WTC11 (cell line): ENCODE measurements around the gene ATN1.

Source experiments
- ESRRA ChIP-seq: sonication (generic); formaldehyde crosslinking; IDR thresholded peaks from 2 replicates; pipeline ENCODE4 v1.8.1; 2022; ENCODE audit warnings: mild to moderate bottlenecking, missing genetic modification reagents, borderline replicate concordance
- IRF2 ChIP-seq: sonication (generic); formaldehyde crosslinking; IDR thresholded peaks from 2 replicates; pipeline ENCODE4 v1.8.0; 2022; ENCODE audit warnings: low read depth, missing genetic modification reagents, borderline replicate concordance
- KAT7 ChIP-seq: sonication (generic); formaldehyde crosslinking; IDR thresholded peaks from 2 replicates; pipeline ENCODE4 v1.8.1; 2023; ENCODE audit warnings: missing genetic modification reagents, mild to moderate bottlenecking, borderline replicate concordance
- MYBL2 ChIP-seq: sonication (generic); formaldehyde crosslinking; IDR thresholded peaks from 2 replicates; pipeline ENCODE4 v1.8.1; 2023; ENCODE audit warnings: mild to moderate bottlenecking, moderate library complexity, missing genetic modification reagents
- ZSCAN18 ChIP-seq: fragments of 250-450 bp; sonication (Bioruptor Pico); IDR thresholded peaks from 2 replicates; pipeline ENCODE4 v2.1.2; 2022; ENCODE audit warnings: mild to moderate bottlenecking, moderate library complexity
- TF ChIP-seq, protein P1 (sequence below): sonication (generic); formaldehyde crosslinking; conservative IDR thresholded peaks from 2 replicates; pipeline ENCODE4 v1.8.1; 2023; ENCODE audit warnings: mild to moderate bottlenecking, low read depth, missing genetic modification reagents, moderate library complexity
- TF ChIP-seq, protein P2 (sequence below): fragments of 200-600 bp; IDR thresholded peaks from 2 replicates; pipeline ENCODE4 v1.8.0; 2022; ENCODE audit warnings: antibody characterized with exemption

DNA sequence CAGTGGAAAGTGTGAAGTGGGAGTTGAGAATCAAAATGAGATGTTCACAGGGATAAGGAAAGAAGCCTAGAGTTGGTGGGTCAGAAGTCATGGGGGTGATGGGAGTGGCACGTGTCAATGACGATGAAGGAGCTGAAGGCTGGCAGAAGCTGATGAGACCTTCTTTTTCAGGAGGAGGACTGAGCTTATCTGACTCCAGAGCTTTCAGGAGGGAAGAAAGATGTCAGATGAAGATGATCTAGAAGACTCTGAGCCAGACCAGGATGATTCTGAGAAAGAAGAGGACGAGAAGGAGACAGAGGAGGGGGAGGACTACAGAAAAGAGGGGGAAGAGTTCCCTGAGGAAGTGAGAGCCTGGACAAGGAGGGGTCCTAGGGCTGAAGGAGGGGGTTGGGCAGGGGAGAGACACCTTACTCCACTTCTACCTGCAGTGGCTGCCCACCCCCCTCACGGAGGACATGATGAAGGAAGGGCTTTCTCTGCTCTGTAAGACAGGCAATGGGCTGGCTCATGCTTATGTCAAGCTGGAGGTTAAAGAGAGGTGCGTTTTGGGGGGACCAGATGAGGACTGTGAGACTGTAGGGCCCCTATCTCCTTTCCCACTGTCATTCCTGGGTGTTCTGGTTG is 22.2 kb upstream of the ATN1 start:
- no peak for TF ChIP-seq IRF2
- TF ChIP-seq ESRRA: no peak
- TF ChIP-seq MYBL2: no peak
- TF ChIP-seq, protein P1, sequence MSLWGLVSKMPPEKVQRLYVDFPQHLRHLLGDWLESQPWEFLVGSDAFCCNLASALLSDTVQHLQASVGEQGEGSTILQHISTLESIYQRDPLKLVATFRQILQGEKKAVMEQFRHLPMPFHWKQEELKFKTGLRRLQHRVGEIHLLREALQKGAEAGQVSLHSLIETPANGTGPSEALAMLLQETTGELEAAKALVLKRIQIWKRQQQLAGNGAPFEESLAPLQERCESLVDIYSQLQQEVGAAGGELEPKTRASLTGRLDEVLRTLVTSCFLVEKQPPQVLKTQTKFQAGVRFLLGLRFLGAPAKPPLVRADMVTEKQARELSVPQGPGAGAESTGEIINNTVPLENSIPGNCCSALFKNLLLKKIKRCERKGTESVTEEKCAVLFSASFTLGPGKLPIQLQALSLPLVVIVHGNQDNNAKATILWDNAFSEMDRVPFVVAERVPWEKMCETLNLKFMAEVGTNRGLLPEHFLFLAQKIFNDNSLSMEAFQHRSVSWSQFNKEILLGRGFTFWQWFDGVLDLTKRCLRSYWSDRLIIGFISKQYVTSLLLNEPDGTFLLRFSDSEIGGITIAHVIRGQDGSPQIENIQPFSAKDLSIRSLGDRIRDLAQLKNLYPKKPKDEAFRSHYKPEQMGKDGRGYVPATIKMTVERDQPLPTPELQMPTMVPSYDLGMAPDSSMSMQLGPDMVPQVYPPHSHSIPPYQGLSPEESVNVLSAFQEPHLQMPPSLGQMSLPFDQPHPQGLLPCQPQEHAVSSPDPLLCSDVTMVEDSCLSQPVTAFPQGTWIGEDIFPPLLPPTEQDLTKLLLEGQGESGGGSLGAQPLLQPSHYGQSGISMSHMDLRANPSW (CRISPR knock-in tag): no peak
- TF ChIP-seq KAT7 (CRISPR knock-in tag): no peak
- TF ChIP-seq, protein P2, sequence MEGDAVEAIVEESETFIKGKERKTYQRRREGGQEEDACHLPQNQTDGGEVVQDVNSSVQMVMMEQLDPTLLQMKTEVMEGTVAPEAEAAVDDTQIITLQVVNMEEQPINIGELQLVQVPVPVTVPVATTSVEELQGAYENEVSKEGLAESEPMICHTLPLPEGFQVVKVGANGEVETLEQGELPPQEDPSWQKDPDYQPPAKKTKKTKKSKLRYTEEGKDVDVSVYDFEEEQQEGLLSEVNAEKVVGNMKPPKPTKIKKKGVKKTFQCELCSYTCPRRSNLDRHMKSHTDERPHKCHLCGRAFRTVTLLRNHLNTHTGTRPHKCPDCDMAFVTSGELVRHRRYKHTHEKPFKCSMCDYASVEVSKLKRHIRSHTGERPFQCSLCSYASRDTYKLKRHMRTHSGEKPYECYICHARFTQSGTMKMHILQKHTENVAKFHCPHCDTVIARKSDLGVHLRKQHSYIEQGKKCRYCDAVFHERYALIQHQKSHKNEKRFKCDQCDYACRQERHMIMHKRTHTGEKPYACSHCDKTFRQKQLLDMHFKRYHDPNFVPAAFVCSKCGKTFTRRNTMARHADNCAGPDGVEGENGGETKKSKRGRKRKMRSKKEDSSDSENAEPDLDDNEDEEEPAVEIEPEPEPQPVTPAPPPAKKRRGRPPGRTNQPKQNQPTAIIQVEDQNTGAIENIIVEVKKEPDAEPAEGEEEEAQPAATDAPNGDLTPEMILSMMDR: no peak
- TF ChIP-seq ZSCAN18 (CRISPR knock-in tag): no peak
